Measurements from ENCODE around the gene ABI1. TPM values are rescaled to one million over a fixed set of nuclear protein-coding genes. Genes with fewer than 3 reads are reported as not detected.
"Not testable (repeated sequence)": the region's sequence is repeated elsewhere in the genome, so short reads cannot be mapped to it uniquely, and the experiment has no call there.

The ABI1 gene
- total RNA-seq, 1 donor, result 71.7 TPM

GRCh38 chr10:26797340-26797739 is 63.4 kb downstream of the ABI1 start:
- Histone ChIP-seq H3K4me3 (ENCODE audit: insufficient read depth, low read length) (no peak overlapping the region), H3K27me3 (ENCODE audit: insufficient read depth, low read length) (no peaks in the 10 kb centered on the region), H3K36me3 (ENCODE audit: insufficient read depth, low read length) (no peaks in the 10 kb centered on the region), H3K4me2 (ENCODE audit: insufficient read depth, low read length) (no peak overlapping the region), H3K27ac (ENCODE audit: low read depth, low read length) (no peak overlapping the region), H2AFZ (ENCODE audit: low read length) (no peak overlapping the region), H4K20me1 (ENCODE audit: insufficient read depth, low read length) (peaks cover 18% of the 10 kb centered on the region), H3K4me1 (ENCODE audit: insufficient read depth, low read length) (no peaks in the 10 kb centered on the region), H3K79me2 (ENCODE audit: insufficient read depth, low read length) (peaks cover 93% of the 10 kb centered on the region), H3K9me3 (ENCODE audit: low read depth, low read length) (no peaks in the 10 kb centered on the region)
- no peak for TF ChIP-seq CTCF (IDR thresholded peaks at IDR 0.05; ENCODE audit: extremely low read depth, low read depth, low read length)
- DNase-seq (ENCODE audit: insufficient read length, low spot score, missing footprints), result no peak

GRCh38 chr10:26792758-26793495 is 67.8 kb downstream of the ABI1 start:
- Histone ChIP-seq H3K27me3 (ENCODE audit: insufficient read depth, low read length) (no peaks in the 10 kb centered on the region), H3K4me1 (ENCODE audit: insufficient read depth, low read length) (peaks cover 7% of the 10 kb centered on the region), H3K9me3 (ENCODE audit: low read depth, low read length) (no peaks in the 10 kb centered on the region), H2AFZ (ENCODE audit: low read length) (no peak overlapping the region), H3K4me2 (ENCODE audit: insufficient read depth, low read length) (no peak overlapping the region), H3K79me2 (ENCODE audit: insufficient read depth, low read length) (peaks cover 84% of the 10 kb centered on the region), H3K4me3 (ENCODE audit: insufficient read depth, low read length) (no peak overlapping the region), H4K20me1 (ENCODE audit: insufficient read depth, low read length) (peaks cover 12% of the 10 kb centered on the region), H3K36me3 (ENCODE audit: insufficient read depth, low read length) (no peaks in the 10 kb centered on the region), H3K27ac (ENCODE audit: low read depth, low read length) (peak overlapping the region; percentile 20)
- DNase-seq (ENCODE audit: insufficient read length, low spot score, missing footprints), result no peak
- no peak for TF ChIP-seq CTCF (IDR thresholded peaks at IDR 0.05; ENCODE audit: extremely low read depth, low read depth, low read length)

GRCh38 chr10:26790221-26790995 is 70.3 kb downstream of the ABI1 start:
- Histone ChIP-seq H3K4me3 (ENCODE audit: insufficient read depth, low read length) (no peak overlapping the region), H3K79me2 (ENCODE audit: insufficient read depth, low read length) (peaks cover 84% of the 10 kb centered on the region), H4K20me1 (ENCODE audit: insufficient read depth, low read length) (peaks cover 10% of the 10 kb centered on the region), H3K9me3 (ENCODE audit: low read depth, low read length) (no peaks in the 10 kb centered on the region), H2AFZ (ENCODE audit: low read length) (no peak overlapping the region), H3K4me1 (ENCODE audit: insufficient read depth, low read length) (peaks cover 7% of the 10 kb centered on the region), H3K36me3 (ENCODE audit: insufficient read depth, low read length) (no peaks in the 10 kb centered on the region), H3K27me3 (ENCODE audit: insufficient read depth, low read length) (no peaks in the 10 kb centered on the region), H3K4me2 (ENCODE audit: insufficient read depth, low read length) (peak overlapping the region; percentile 8), H3K27ac (ENCODE audit: low read depth, low read length) (no peak overlapping the region)
- no peak for TF ChIP-seq CTCF (IDR thresholded peaks at IDR 0.05; ENCODE audit: extremely low read depth, low read depth, low read length)
- DNase-seq (ENCODE audit: insufficient read length, low spot score, missing footprints), result no peak

GRCh38 chr10:26789779-26790178 is 71.0 kb downstream of the ABI1 start:
- H3K27me3 ChIP-seq (ENCODE audit: insufficient read depth, low read length); H3K4me3 ChIP-seq (ENCODE audit: insufficient read depth, low read length); DNase-seq (ENCODE audit: insufficient read length, low spot score, missing footprints); H3K36me3 ChIP-seq (ENCODE audit: insufficient read depth, low read length); H2AFZ ChIP-seq (ENCODE audit: low read length); H3K4me1 ChIP-seq (ENCODE audit: insufficient read depth, low read length); H3K9me3 ChIP-seq (ENCODE audit: low read depth, low read length); H3K27ac ChIP-seq (ENCODE audit: low read depth, low read length); H3K4me2 ChIP-seq (ENCODE audit: insufficient read depth, low read length): not testable (repeated sequence)
- Histone ChIP-seq H3K79me2 (ENCODE audit: insufficient read depth, low read length) (peaks cover 84% of the 10 kb centered on the region), H4K20me1 (ENCODE audit: insufficient read depth, low read length) (peaks cover 16% of the 10 kb centered on the region)

Measured in osteoblast (primary cell).